Measurements from ENCODE around the gene GALNT8.
"Not testable (repeated sequence)": the region's sequence is repeated elsewhere in the genome, so short reads cannot be mapped to it uniquely, and the experiment has no call there.

Gene GALNT8, protein sequence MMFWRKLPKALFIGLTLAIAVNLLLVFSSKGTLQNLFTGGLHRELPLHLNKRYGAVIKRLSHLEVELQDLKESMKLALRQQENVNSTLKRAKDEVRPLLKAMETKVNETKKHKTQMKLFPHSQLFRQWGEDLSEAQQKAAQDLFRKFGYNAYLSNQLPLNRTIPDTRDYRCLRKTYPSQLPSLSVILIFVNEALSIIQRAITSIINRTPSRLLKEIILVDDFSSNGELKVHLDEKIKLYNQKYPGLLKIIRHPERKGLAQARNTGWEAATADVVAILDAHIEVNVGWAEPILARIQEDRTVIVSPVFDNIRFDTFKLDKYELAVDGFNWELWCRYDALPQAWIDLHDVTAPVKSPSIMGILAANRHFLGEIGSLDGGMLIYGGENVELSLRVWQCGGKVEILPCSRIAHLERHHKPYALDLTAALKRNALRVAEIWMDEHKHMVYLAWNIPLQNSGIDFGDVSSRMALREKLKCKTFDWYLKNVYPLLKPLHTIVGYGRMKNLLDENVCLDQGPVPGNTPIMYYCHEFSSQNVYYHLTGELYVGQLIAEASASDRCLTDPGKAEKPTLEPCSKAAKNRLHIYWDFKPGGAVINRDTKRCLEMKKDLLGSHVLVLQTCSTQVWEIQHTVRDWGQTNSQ

DNA sequence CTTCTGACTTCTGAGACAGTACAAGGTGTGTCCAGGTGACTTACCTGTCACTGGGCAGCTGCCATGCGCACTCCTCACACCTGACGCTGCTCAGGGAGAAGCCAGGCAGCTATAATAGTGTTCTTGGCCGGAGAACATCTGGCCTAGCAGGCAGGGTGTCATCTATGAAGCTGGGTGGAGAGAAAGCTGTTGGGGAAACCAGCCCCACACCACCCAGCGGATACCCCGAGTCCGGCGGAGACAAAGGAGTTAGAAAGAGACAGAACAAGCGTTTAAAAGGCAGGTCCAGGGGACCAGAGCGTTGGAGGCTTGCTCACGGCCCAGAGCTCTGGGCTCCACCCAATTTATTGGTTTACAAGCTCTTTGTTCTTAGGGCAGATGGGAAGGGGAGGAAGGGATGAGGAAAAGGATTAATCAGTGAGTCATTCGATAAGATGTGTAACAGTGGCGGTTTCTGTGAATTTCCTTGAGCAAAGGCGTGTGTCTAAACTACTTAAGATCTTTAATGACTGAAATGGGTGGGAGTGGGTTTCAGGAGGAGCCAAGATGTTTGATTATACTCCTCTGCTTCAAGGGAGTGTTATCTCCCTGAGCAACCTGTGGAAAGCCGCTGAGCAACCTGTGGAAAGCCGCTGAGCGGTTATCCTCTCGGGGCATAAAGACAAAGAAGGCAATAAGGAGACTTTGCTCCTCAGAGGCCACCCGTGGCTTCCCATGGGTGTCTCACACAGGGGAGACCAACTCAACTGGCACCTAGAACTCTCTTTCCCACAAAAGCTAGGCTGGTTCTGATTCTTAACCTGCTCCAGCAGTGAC is at the start of gene GALNT8:
GALNT8 (plus strand) TSS at position 580 of the 816 bp plus-strand sequence. CDS start 278 bp downstream, outside the sequence.
- DNase-seq: no peak

DNA sequence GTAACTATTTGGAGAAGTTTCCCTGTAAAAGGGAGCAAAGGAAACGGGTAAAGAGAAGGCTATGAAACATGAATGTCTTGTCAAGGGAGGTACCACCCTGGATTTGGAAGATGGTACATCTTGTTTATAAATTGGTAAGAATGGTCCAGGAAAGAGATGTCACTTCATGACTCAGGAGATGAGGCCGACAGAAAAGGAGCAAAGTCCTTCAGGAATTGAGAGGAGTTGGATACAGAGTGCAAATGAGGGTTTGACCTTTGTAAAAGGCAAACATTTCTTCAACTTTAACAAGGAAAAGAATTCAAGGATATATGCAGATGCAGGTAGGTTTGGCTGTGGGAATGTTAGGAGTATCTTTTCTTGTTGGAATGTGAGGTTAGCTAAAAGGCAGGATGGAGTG is 40.5 kb upstream of the GALNT8 start:
- no peak for DNase-seq

- no peak for DNase-seq
Observed at GRCh38 chr12:4681732-4682131, 38.5 kb upstream of the GALNT8 start.

- DNase-seq: no peak
Observed at GRCh38 chr12:4685317-4685716, 34.9 kb upstream of the GALNT8 start.

GRCh38 chr12:4690760-4691159 is 29.4 kb upstream of the GALNT8 start:
- no peak for DNase-seq

DNA sequence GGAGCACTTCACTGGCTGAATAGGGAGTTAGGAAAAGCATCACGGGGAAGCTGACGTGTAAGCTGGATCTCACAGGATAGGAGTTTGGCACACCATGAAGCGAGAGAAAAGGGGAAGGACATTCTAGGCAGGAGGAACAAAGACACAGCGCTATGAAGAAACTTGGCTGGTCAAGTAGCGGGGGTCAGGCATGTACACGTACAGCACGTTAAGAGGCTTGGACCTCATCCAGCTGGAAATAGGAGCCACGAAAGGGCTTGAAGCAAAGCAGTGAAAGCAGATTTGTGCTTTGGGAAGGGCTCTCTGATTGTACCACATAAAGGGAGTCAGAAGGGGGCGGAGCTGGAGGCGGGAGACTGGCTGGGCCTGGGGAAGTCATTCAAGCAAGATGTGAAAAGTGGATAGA is 19.6 kb upstream of the GALNT8 start:
- no peak for DNase-seq

GRCh38 chr12:4701395-4702190 is 18.6 kb upstream of the GALNT8 start:
- DNase-seq: no peak

GRCh38 chr12:4703676-4704075 is 16.5 kb upstream of the GALNT8 start:
- DNase-seq: no peak

DNA sequence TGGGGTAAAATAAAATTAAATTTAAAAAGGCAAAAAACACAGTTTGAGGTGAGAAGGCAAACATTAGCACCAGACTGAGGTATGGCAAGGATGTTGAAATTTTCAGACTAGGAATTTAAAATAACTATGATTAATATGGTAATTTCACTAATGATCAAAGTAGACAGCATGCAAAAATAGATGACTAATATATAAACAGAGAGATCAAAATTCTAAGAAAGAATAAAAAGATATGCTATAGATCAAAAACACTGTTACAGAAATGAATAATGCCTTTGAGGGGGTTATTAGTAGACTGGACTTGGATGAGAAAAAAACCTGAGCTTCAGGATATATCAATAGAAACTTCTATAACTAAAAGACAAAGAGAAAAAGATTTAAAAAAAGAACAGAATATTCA is 14.4 kb upstream of the GALNT8 start:
- DNase-seq: no peak

DNA sequence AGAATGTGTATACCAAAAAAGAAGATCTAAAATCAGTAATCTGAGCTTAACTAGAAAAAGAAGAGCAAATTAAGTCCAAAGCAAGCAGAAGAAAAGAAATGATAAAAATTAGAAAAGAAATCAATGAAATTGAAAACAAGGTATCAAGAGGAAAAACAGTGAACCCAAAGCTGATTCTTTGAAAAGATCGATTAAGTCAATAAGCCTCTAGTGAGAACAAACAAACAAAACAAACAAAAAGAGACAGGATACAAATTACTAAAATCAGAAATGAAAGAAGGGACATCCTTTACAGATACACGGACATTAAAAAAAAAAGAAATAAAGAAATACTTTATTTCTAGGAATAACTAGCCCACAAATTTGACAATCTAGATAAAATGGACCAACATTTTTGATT is 12.9 kb upstream of the GALNT8 start:
- no peak for DNase-seq

DNA sequence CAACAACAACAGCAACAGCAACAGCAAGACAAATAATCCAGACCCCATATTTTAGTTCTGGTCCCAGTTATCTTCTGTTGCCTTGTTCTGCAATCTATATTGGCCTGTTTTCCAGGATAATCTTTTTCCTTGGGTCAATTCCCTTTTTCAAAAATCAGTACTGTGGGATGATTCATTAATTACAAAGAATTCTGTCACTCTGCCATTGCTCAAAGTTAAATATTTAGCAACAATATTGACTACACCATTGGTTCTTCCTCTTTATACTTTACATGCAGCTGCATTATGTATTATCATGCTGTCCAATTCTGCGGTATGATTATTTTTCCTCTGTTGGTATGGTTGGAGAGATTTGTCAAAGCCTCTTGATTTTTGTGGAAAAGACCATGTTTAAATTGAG is 10.1 kb upstream of the GALNT8 start:
- no peak for DNase-seq

DNA sequence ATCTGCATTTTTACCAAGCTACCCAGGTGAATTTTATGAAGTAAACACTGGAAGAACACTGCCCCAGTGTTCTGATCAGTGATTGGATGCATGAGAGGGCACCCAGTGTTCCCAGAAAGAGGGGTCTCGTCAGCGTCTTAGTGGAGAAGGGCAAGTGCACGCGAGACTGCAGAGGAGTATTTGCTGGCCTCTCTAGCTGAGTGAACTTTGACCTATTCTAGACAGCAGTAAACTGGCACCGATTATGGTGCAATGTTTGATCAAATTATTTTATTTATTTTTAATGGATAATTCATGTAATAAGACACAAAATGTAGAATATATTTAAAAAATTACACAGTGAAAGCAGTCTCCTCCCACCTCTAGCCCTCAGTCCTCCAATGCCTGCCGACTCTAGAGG is 5.3 kb upstream of the GALNT8 start:
- DNase-seq: no peak

- DNase-seq: no peak
Observed at GRCh38 chr12:4717806-4718205, 2.4 kb upstream of the GALNT8 start.

GRCh38 chr12:4720637-4720995 is 416 bp downstream of the GALNT8 start:
- DNase-seq: no peak

DNA sequence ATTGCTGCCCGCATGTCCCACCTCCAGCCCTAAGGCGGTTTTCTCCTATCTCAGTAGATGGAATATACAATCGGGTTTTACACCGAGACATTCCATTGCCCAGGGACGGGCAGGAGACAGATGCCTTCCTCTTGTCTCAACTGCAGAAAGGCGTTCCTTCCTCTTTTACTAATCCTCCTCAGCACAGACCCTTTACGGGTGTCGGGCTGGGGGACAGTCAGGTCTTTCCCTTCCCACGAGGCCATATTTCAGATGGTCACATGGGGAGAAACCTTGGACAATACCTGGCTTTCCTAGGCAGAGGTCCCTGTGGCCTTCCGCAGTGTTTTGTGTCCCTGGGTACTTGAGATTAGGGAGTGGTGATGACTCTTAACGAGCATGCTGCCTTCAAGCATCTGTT is 1.4 kb downstream of the GALNT8 start:
- DNase-seq: not testable (repeated sequence)

DNA sequence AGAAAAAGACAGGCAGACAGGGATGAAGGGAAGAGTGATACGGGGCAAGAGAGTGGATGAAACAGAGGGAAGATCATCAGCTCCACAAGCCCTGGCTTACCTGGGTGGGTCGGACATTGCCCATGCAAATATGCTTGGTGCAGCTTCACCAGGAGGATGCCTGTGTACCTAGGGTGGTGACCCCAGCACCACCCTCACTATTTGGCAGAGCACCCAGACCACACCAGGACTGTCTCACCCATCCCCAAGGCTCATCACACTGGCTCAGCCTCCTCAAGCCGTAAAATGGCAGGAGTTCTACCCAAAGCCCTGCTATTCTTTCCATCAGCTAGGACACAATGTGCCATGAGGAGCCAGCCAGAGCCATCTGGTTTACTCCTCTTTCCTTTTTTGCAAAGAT is 3.0 kb downstream of the GALNT8 start:
- DNase-seq: no peak

- DNase-seq: no peak
Observed at GRCh38 chr12:4725057-4725456, 4.9 kb downstream of the GALNT8 start.

GRCh38 chr12:4734625-4735340 is 14.6 kb downstream of the GALNT8 start:
- no peak for DNase-seq

- DNase-seq: no peak
Observed at GRCh38 chr12:4736091-4736490, 15.9 kb downstream of the GALNT8 start.

GRCh38 chr12:4738541-4738940 is 18.3 kb downstream of the GALNT8 start:
- no peak for DNase-seq

GRCh38 chr12:4742416-4742970 is 22.3 kb downstream of the GALNT8 start:
- no peak for DNase-seq

GRCh38 chr12:4743046-4743445 is 22.8 kb downstream of the GALNT8 start:
- no peak for DNase-seq

Measured in activated CD8-positive, alpha-beta memory T cell treated with anti-CD3 and anti-CD28 coated beads, Interleukin-2, amount 50 U/mL, for 4 hours (primary cell).